Colonic mucosa (tissue), 4 donors: Measurements from ENCODE around the gene LMNTD1. TPM values are rescaled to one million over a fixed set of nuclear protein-coding genes. Genes with fewer than 3 reads are reported as not detected.

ENCODE experiments used
- DNase-seq: peaks from one replicate; pipeline ENCODE4 v3.0.0-alpha.2; 2020
- H3K27ac ChIP-seq: fragments of 200-600 bp; one replicate; pipeline ENCODE4 v1.8.0; 2021
- H3K27me3 ChIP-seq: fragments of 200-600 bp; one replicate; pipeline ENCODE4 v1.8.0; 2021
- H3K36me3 ChIP-seq: fragments of 200-600 bp; one replicate; pipeline ENCODE4 v1.8.0; 2021
- H3K4me1 ChIP-seq: fragments of 200-600 bp; one replicate; pipeline ENCODE4 v1.8.0; 2021; ENCODE audit warnings: mild to moderate bottlenecking
- H3K4me3 ChIP-seq: fragments of 200-600 bp; one replicate; pipeline ENCODE4 v1.8.0; 2021
- H3K9ac ChIP-seq, 2 donors: one replicate each; pipeline ENCODE4 v1.7.0; 2013; ENCODE audit warnings: control low read depth in 2 of 2, low read depth in 2 of 2, low read length in 2 of 2
- H3K9me3 ChIP-seq: fragments of 200-600 bp; one replicate; pipeline ENCODE4 v1.8.0; 2021
- intact Hi-C: fragments of 100-400 bp; cut with DNase I; formaldehyde crosslinking; loops from one replicate; pipeline ENCODE4 v1.14.1; 2022
- total RNA-seq, 2 donors: library from RNA; stranded (reverse); fragmentation: NEBNext Ultra II Directional in 1 of 2; extraction: Animal tissue kit (Norgen Biotek cat#: 25700) in 1 of 2; gene quantifications; one replicate each; pipeline ENCODE4 v1.2.1, GENCODE V29; 2021
- TF ChIP-seq, protein P1 (sequence below): fragments of 200-600 bp; IDR thresholded peaks from one replicate; pipeline ENCODE4 v1.8.0; 2022; ENCODE audit warnings: antibody characterized with exemption, mild to moderate bottlenecking
- donor health status: healthy.
- donor health status: DM: no; HTN: no; CAD: no.
- donor health status: DM: no; HTN: no; CAD: no.

LMNTD1 gene
- total RNA-seq, 2 donors from 2014 or later: not detected

DNA sequence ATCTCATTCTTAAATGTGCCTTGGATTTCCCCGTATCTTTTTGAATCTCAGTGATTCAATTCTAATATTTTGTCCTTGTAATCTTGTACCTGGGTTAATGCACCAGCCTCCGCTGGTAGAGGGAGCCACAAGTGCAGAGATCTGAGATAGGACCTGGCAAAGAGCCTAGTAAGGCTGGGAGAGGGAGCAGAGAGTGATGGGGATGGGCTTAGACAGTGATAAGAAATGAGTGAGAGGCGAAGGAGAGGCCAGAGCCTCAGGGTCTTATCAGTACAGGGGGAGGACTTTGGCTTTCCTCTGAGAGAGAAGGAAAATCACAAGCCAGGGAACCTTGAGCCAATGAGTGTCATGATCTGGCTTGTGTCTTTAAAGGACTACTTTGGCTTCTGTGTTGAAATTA, 30.5 kb upstream of the LMNTD1 start:
- H3K27ac ChIP-seq: no peak overlapping the region
- H3K4me1 ChIP-seq: no peaks in the 10 kb centered on the region
- H3K36me3 ChIP-seq: no peaks in the 10 kb centered on the region
- no peak overlapping the region for H3K9ac ChIP-seq
- TF ChIP-seq, protein P1, sequence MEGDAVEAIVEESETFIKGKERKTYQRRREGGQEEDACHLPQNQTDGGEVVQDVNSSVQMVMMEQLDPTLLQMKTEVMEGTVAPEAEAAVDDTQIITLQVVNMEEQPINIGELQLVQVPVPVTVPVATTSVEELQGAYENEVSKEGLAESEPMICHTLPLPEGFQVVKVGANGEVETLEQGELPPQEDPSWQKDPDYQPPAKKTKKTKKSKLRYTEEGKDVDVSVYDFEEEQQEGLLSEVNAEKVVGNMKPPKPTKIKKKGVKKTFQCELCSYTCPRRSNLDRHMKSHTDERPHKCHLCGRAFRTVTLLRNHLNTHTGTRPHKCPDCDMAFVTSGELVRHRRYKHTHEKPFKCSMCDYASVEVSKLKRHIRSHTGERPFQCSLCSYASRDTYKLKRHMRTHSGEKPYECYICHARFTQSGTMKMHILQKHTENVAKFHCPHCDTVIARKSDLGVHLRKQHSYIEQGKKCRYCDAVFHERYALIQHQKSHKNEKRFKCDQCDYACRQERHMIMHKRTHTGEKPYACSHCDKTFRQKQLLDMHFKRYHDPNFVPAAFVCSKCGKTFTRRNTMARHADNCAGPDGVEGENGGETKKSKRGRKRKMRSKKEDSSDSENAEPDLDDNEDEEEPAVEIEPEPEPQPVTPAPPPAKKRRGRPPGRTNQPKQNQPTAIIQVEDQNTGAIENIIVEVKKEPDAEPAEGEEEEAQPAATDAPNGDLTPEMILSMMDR: no peak
- no peak overlapping the region for H3K4me3 ChIP-seq
- intact Hi-C loops: no loop called here
- no peaks in the 10 kb centered on the region for H3K27me3 ChIP-seq
- no peaks in the 10 kb centered on the region for H3K9me3 ChIP-seq
- DNase-seq: no peak

DNA sequence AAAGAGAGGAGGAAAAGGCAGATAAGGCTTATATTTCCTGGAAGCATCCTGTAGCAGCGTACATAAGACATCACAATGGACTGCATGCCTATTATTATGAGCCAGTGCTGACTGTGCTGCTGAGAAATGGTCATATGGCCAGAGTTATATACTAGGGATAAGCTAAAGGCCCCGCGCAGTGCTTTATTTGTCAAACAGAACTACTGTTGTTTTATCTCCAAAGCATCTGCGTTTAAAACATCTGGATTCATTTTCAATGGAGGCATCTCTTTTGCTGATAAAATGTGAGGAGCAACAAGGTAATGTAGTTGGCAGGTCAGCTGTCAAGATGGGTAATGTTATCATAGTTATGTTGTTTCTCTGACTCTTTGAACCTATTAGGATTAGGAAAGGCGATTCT, 28.0 kb upstream of the LMNTD1 start:
- intact Hi-C loops: no loop called here

DNA sequence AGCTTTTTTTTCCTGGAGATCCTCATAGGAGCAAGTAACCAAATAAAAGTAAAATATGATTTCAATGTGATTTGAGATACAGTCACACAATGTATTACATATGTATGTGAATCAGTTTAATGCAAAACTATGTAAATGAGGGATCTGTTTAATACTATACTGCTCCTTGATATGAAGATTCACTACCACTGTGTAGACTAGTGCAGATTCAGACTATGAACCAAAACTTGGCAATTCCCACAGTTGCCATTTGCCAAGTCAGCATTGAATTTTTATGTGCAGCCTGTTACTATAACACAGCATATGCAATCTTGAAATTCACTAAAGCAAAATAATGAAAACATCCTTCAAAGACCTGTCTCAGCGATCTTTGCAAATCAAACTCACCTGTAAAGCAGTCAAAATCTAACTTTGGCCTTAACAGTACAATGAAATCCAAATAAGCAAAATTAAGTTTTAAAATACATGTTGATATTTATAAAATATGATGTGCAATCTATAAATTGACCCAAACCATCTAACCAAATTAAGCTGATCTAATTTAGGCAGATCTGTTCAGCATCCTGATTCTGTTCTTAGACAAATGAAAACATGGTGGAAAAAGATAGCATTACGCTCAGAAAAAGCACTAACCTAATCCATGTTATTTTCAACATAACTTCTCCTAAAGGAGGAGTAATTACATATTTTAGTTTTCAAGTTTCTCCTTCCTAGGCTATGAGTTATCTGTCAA, 25.5 kb upstream of the LMNTD1 start:
- TF ChIP-seq, protein P1: no peak
- Histone ChIP-seq H3K36me3 (no peaks in the 10 kb centered on the region), H3K4me1 (no peaks in the 10 kb centered on the region), H3K27me3 (no peaks in the 10 kb centered on the region), H3K27ac (no peak overlapping the region), H3K4me3 (no peak overlapping the region), H3K9ac (no peak overlapping the region), H3K9me3 (no peaks in the 10 kb centered on the region)
- DNase-seq: no peak
- intact Hi-C loops: no loop called here

More for the DNA sequence above, 28.0 kb upstream of the LMNTD1 start:
- H3K4me3 ChIP-seq: no peak overlapping the region
- H3K27me3 ChIP-seq: no peaks in the 10 kb centered on the region
- H3K4me1 ChIP-seq: no peaks in the 10 kb centered on the region
- H3K27ac ChIP-seq: no peak overlapping the region
- DNase-seq: no peak
- no peaks in the 10 kb centered on the region for H3K9me3 ChIP-seq
- H3K9ac ChIP-seq: no peak overlapping the region
- H3K36me3 ChIP-seq: no peaks in the 10 kb centered on the region
- TF ChIP-seq, protein P1: no peak

DNA sequence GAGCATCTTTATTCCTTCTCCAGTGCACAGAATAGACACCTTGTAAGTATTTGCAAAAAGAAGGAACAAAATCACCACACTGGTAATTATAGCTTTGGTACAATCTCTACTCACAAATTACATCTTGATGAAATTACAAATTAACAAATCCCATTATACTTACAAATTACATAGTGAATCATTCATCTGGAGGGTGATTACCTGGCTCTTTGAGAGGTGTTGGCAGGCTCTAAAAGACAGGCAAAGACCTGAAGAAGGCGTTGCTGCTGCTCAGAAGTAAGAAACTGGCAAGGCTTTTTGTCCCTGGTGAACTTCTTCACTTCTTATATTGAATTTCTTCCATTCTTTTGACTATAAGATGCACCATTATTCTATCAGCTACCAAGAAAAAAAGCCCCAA, 21.7 kb upstream of the LMNTD1 start:
- H3K36me3 ChIP-seq: no peaks in the 10 kb centered on the region
- H3K27me3 ChIP-seq: no peaks in the 10 kb centered on the region
- intact Hi-C loops: no loop called here
- no peaks in the 10 kb centered on the region for H3K9me3 ChIP-seq
- H3K27ac ChIP-seq: no peak overlapping the region
- no peak overlapping the region for H3K4me3 ChIP-seq
- no peak for DNase-seq
- TF ChIP-seq, protein P1: no peak
- no peaks in the 10 kb centered on the region for H3K4me1 ChIP-seq
- H3K9ac ChIP-seq: no peak overlapping the region

DNA sequence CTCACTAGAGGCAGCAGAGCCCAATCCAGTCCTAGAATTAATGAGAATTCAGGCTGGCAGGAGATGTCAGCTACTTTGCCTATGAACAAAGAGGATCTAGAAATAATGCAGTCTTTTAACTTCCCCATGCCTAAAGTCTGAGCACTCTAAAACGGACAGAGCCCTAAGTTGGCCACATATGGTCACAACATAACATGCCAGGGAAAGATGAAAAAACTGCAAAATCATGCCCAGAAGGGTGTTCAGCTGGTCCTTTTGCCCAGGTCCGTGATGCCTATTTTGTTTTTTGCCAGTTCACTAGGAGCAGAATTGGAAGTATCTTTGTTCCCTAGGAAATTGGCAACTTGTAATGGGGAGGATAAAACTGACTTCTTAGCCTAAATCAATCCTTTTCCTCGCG, 20.3 kb upstream of the LMNTD1 start:
- no peak overlapping the region for H3K4me3 ChIP-seq
- H3K4me1 ChIP-seq: no peaks in the 10 kb centered on the region
- no peaks in the 10 kb centered on the region for H3K27me3 ChIP-seq
- no peak overlapping the region for H3K27ac ChIP-seq
- intact Hi-C loops: no loop called here
- TF ChIP-seq, protein P1: no peak
- no peaks in the 10 kb centered on the region for H3K9me3 ChIP-seq
- H3K36me3 ChIP-seq: no peaks in the 10 kb centered on the region
- DNase-seq: no peak
- H3K9ac ChIP-seq: no peak overlapping the region
